Measurements from ENCODE around the gene ANKRD36B. TPM values are rescaled to one million over a fixed set of nuclear protein-coding genes. Genes with fewer than 3 reads are reported as not detected.
"Not testable (repeated sequence)": the region's sequence is repeated elsewhere in the genome, so short reads cannot be mapped to it uniquely, and the experiment has no call there.

Gene ANKRD36B
- 10 to 100 TPM; 36.4 to 56.8 TPM for total RNA-seq
- polyA plus RNA-seq: 10 to 100 TPM in 1 of 2 donors, 1 to 10 TPM in 1; 2.6 to 26.9 TPM
- long read RNA-seq, donor 1, transcript ANKRD36B-203 (15 exons, 1,169 nt): major isoform, 8 of 57 reads
- long read RNA-seq, donor 1, partial matches to known transcripts: 26 of 57 reads
- long read RNA-seq, donor 1, other reads (novel, unspliced or antisense): 19 of 57 reads
- long read RNA-seq, donor 2, partial matches to known transcripts: 8 of 20 reads
- long read RNA-seq, donor 2, other reads (novel, unspliced or antisense): 10 of 20 reads

DNA sequence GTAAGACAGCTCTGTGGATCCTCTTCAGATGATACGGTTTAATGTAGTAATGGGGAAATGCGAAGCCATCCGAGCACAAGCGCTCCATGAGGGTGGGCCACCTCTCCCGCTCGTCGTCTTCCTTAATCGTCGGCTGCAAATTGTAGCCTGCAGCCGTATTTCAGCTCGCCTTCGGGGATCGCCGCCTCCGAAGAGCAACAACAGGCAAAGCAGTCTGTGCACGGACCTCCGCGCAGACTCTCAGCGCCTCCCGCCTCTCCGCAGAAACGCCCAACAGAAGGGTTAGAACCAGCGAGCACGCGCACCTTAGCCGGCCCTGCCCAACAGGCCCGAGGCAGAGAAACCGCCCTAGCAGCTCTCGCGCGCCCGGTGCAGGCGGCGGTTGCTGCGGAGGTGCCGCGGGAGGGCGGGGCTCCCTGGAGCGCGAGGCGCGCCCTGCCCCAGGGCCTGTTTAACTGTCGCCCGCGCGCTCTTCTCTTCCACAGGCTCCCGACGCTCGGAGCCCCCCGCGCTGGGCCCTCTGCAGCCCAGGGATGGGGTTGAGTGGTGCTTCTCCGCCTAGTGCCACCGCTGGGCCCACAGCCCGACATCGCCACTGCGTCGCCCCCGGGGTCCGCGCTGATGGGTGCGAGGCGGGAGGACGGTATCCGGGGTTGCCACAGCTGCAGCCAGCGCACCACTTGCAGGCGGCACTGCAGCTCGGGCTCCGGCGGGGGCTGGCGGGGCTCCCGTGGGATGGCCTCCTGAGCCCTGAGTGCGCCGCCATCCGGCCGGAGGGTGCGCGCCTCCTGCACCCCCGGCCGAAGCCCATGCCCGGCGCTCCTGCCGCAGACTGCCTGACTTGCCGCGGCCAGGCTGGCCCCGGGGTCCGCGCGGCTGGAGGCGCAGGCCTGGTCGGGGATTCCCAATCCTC lies at the start of gene ANKRD36B:
Gene ANKRD36B, minus strand, starts transcription at position 280 of the 913 bp plus-strand sequence. Its CDS starts 192 bp downstream, at position 88.
- H3K27me3 ChIP-seq (ENCODE audit: control insufficient read depth in 1 of 2, insufficient read depth in 2 of 2, low read length in 1 of 2); H3K36me3 ChIP-seq (ENCODE audit: control insufficient read depth in 1 of 2, insufficient read depth in 2 of 2, low read length in 1 of 2); H3K9me3 ChIP-seq (ENCODE audit: control insufficient read depth, low read length); H3K4me1 ChIP-seq (ENCODE audit: control insufficient read depth in 1 of 2, insufficient read depth in 2 of 2, low read length in 2 of 2): not testable (repeated sequence)
- peak; percentile 84 for ATAC-seq (ENCODE audit: low FRiP score)
- Histone ChIP-seq H3K4me3 (ENCODE audit: low read length in 2 of 2) (peak within 1 kb of the TSS; percentile 37 to 61), H3K27ac (ENCODE audit: low read depth in 1 of 2, low read length in 2 of 2) (peak within 1 kb of the TSS in 1 of 2 donors; percentile 84)
- peak; percentile 75 to 81 for DNase-seq
- intact Hi-C loops (cut with DNase I): loop anchor here (2.0 to 10.0 kb wide), 2 partner anchors 55 to 107 kb away; partner anchors contain the start of gene COX5B (in 1 of the 2)
- WGBS, 2 donors: 0% methylated on average over 37 to 47 of the region's 90 CpGs

DNA sequence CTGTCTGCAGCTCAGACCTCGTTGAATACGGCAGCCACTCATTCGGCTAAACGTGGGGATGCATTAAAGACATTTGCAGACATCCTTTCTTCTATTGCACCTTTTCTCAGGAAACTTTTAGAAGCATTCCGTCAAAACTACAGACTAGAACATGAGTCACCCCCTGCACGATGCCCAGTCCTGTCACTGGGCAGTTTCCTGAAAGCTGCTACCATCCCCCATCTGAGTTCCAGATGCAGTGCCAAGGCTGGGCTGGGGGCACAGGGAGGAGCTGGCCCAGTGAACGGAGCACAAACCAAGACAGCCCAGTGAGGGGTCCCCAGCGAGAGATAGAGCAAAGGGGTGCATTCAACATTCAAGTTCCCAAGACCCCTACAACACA lies 36.4 kb upstream of the ANKRD36B start:
- H3K4me3 ChIP-seq (ENCODE audit: low read length in 2 of 2); ATAC-seq (ENCODE audit: low FRiP score); intact Hi-C loops (cut with DNase I); H3K36me3 ChIP-seq (ENCODE audit: control insufficient read depth in 1 of 2, insufficient read depth in 2 of 2, low read length in 1 of 2); H3K4me1 ChIP-seq (ENCODE audit: control insufficient read depth in 1 of 2, insufficient read depth in 2 of 2, low read length in 2 of 2); H3K9me3 ChIP-seq (ENCODE audit: control insufficient read depth, low read length); H3K27ac ChIP-seq (ENCODE audit: low read depth in 1 of 2, low read length in 2 of 2); DNase-seq; H3K27me3 ChIP-seq (ENCODE audit: control insufficient read depth in 1 of 2, insufficient read depth in 2 of 2, low read length in 1 of 2): not testable (repeated sequence)
- 52 to 66% methylated on average over 8 of the region's 8 CpGs for WGBS, 2 donors

DNA sequence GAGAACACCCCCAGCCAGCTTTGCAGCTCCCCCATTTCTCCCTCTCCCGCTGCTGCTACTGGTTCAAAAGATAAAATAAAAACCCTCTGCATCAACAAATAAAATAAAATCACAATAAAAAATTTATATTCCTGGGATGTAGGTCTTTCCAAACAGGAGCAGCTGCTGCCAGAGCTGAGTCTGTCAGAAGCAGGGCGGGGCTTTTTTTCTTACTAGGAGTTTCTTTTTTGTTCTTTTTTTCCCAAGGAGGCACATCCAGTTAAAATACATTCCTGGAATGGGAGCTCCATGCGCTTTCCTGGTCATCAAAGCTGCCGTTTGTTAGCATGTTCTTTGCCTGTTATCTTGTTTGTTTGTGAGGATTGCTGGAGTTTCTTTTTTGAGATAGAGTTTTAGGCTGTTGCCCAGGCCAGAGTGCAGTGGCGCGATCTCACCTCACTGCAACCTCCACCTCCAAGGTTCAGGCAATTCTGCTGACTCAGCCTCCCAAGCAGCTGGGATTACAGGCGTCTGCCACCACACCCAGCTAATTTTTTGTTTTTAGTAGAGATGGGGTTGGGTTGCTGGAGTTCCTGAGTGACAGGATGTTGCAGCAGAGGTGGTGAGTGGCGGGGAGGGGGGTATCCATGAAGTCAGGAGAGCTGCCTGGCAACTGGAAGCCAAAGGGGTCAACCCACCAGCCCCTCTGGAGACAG lies 35.8 kb upstream of the ANKRD36B start:
- ATAC-seq (ENCODE audit: low FRiP score); H3K9me3 ChIP-seq (ENCODE audit: control insufficient read depth, low read length); H3K27me3 ChIP-seq (ENCODE audit: control insufficient read depth in 1 of 2, insufficient read depth in 2 of 2, low read length in 1 of 2); DNase-seq; H3K4me1 ChIP-seq (ENCODE audit: control insufficient read depth in 1 of 2, insufficient read depth in 2 of 2, low read length in 2 of 2); H3K36me3 ChIP-seq (ENCODE audit: control insufficient read depth in 1 of 2, insufficient read depth in 2 of 2, low read length in 1 of 2); H3K4me3 ChIP-seq (ENCODE audit: low read length in 2 of 2); intact Hi-C loops (cut with DNase I); H3K27ac ChIP-seq (ENCODE audit: low read depth in 1 of 2, low read length in 2 of 2): not testable (repeated sequence)
- 39 to 40% methylated on average over 2 to 5 of the region's 8 CpGs for WGBS, 2 donors

DNA sequence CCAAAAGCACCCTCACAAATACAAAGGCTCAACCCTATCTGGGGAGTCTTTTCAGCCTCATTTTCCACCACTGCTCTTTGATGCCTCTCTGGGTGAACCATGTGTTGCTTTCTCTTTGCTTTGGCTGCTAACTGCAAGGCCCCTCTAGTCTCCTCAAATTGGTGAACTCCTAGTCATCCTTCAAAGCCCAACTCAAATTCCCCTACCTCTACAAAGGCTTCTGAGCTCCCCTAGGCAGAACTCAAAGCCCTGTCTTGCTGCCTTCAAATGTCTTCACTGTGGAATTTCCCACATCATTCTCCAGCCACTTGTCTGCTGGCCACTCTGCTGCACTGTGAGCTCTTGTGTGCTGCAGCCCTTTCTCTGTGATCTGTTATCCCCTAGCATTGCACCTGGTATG lies 33.3 kb upstream of the ANKRD36B start:
- intact Hi-C loops (cut with DNase I); H3K9me3 ChIP-seq (ENCODE audit: control insufficient read depth, low read length); DNase-seq; H3K27ac ChIP-seq (ENCODE audit: low read depth in 1 of 2, low read length in 2 of 2); ATAC-seq (ENCODE audit: low FRiP score); H3K27me3 ChIP-seq (ENCODE audit: control insufficient read depth in 1 of 2, insufficient read depth in 2 of 2, low read length in 1 of 2); H3K4me3 ChIP-seq (ENCODE audit: low read length in 2 of 2); H3K4me1 ChIP-seq (ENCODE audit: control insufficient read depth in 1 of 2, insufficient read depth in 2 of 2, low read length in 2 of 2); H3K36me3 ChIP-seq (ENCODE audit: control insufficient read depth in 1 of 2, insufficient read depth in 2 of 2, low read length in 1 of 2): not testable (repeated sequence)

DNA sequence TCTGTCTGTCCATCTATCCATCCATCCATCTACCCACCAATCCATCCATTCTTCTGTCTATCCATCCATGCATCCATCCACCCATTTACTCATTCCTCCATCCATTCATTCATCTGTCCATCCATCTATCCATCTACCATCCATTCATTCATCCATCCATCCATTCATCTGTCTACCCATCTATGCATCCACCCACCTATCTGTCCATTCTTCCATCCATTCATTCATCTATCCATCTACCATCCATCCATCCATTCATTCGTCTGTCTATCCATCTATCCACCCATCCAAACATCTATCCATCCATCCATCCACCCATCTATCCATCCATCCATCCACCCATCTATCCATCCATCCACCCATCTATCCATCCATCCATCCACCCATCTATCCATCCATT lies 30.8 kb upstream of the ANKRD36B start:
- ATAC-seq (ENCODE audit: low FRiP score); H3K4me1 ChIP-seq (ENCODE audit: control insufficient read depth in 1 of 2, insufficient read depth in 2 of 2, low read length in 2 of 2); H3K27me3 ChIP-seq (ENCODE audit: control insufficient read depth in 1 of 2, insufficient read depth in 2 of 2, low read length in 1 of 2); H3K4me3 ChIP-seq (ENCODE audit: low read length in 2 of 2); H3K27ac ChIP-seq (ENCODE audit: low read depth in 1 of 2, low read length in 2 of 2); H3K36me3 ChIP-seq (ENCODE audit: control insufficient read depth in 1 of 2, insufficient read depth in 2 of 2, low read length in 1 of 2); intact Hi-C loops (cut with DNase I); H3K9me3 ChIP-seq (ENCODE audit: control insufficient read depth, low read length); DNase-seq: not testable (repeated sequence)
- WGBS, 2 donors: 76 to 88% methylated on average over 1 of the region's 1 CpG

DNA sequence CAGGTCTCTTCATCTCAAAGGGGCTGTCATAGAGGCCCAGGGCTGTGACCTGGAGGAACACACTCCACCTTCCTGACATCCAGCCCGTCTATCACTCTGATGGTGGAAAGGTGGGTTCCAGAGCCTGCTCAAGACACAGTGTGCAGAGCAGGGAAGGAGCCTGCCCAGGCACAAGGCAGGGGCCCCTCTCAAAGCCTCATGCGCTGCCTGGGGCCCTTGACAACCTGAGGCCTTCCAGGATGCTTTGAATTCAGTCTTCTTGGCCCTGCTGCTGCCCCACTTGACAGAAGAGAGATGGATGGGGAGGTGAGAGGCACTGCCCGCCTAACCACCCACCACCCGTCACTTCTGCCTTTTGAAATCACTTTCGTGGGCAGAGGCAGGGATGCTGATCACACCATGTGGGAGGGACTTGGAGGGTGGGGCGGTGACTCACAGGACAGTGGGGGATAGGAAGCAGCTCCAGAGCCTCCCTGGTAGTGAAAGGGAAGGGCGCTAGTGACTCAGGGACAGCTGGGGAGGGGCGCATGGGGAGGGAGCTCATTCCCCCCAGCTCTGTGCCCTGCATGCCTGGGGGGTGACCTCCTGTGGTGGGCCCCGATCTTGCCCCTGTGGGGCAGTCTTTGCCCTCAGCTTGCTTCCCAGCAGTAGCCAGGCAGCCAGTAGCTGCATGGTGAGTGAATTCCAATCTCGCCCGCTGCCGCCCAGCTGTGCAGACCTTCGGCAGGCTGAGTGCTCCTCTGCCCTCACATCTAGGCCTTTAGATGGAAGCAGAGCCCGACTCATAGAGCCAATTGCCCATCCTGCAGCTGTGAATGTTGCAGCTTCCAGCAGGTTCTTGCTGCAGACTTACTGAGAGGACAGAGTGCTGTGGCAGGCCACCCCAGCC lies 29.5 kb upstream of the ANKRD36B start:
- H3K4me1 ChIP-seq (ENCODE audit: control insufficient read depth in 1 of 2, insufficient read depth in 2 of 2, low read length in 2 of 2); H3K4me3 ChIP-seq (ENCODE audit: low read length in 2 of 2); ATAC-seq (ENCODE audit: low FRiP score); H3K27ac ChIP-seq (ENCODE audit: low read depth in 1 of 2, low read length in 2 of 2); intact Hi-C loops (cut with DNase I); H3K27me3 ChIP-seq (ENCODE audit: control insufficient read depth in 1 of 2, insufficient read depth in 2 of 2, low read length in 1 of 2); DNase-seq; H3K36me3 ChIP-seq (ENCODE audit: control insufficient read depth in 1 of 2, insufficient read depth in 2 of 2, low read length in 1 of 2); H3K9me3 ChIP-seq (ENCODE audit: control insufficient read depth, low read length): not testable (repeated sequence)
- WGBS, 2 donors: 73 to 76% methylated on average over 6 to 9 of the region's 14 CpGs

DNA sequence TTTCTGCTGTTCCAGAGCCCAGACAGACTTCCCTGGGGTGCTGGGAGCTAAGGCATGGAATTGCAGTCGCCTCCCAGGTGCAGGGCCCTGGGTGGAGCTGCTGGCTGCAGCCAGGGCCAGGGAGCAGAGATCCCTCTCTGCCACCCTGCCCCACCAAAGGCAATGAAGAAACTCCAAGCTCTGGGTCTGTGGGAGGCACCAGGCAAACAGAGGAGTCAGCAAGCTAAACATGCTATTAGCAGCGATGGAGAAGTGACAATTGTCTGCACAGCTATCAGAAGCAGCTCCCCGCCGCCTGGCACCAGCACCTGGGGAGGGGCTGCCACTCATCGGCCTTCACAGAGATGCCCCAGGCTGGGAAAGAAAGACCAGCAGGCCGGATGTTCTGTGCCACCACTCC lies 28.2 kb upstream of the ANKRD36B start:
- Histone ChIP-seq H3K36me3 (ENCODE audit: control insufficient read depth in 1 of 2, insufficient read depth in 2 of 2, low read length in 1 of 2) (no peaks in the 10 kb centered on the region), H3K4me3 (ENCODE audit: low read length in 2 of 2) (no peak overlapping the region), H3K9me3 (ENCODE audit: control insufficient read depth, low read length) (no peaks in the 10 kb centered on the region), H3K27ac (ENCODE audit: low read depth in 1 of 2, low read length in 2 of 2) (no peak overlapping the region), H3K27me3 (ENCODE audit: control insufficient read depth in 1 of 2, insufficient read depth in 2 of 2, low read length in 1 of 2) (no peaks in the 10 kb centered on the region), H3K4me1 (ENCODE audit: control insufficient read depth in 1 of 2, insufficient read depth in 2 of 2, low read length in 2 of 2) (no peaks in the 10 kb centered on the region)
- DNase-seq: no peak
- ATAC-seq (ENCODE audit: low FRiP score): no peak
- intact Hi-C loops (cut with DNase I): no loop called here
- WGBS, 2 donors: 90 to 92% methylated on average over 6 of the region's 6 CpGs

DNA sequence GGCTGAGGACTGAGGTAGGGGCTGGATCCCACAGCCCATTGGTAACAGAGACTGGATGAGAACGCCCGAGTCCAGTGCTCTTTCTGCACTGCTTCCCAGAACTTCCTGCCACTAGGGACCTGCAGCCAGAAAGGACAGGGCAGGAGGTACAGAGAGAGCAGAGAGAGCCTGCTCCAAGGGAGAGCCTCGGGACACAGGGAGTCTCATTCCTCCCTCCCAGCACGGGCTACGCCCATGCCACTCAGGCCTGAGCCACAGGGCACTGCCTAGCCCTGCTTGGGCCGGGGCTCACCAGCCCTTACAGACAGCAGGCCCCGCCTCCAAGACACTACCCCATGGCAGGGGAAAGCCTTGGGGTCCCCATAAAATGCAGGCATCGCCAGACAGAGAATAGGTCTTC lies 26.1 kb upstream of the ANKRD36B start:
- H3K4me1 ChIP-seq (ENCODE audit: control insufficient read depth in 1 of 2, insufficient read depth in 2 of 2, low read length in 2 of 2); H3K4me3 ChIP-seq (ENCODE audit: low read length in 2 of 2); H3K27ac ChIP-seq (ENCODE audit: low read depth in 1 of 2, low read length in 2 of 2); H3K36me3 ChIP-seq (ENCODE audit: control insufficient read depth in 1 of 2, insufficient read depth in 2 of 2, low read length in 1 of 2); DNase-seq; H3K27me3 ChIP-seq (ENCODE audit: control insufficient read depth in 1 of 2, insufficient read depth in 2 of 2, low read length in 1 of 2); H3K9me3 ChIP-seq (ENCODE audit: control insufficient read depth, low read length); intact Hi-C loops (cut with DNase I): not testable (repeated sequence)
- 45 to 100% methylated on average over 1 to 4 of the region's 8 CpGs for WGBS, 2 donors
- peak; percentile 22 for ATAC-seq (ENCODE audit: low FRiP score)

Data from aorta (tissue), 5 donors.